Measurements from ENCODE around the gene KRT83. TPM values are rescaled to one million over a fixed set of nuclear protein-coding genes. Genes with fewer than 3 reads are reported as not detected.

Gene KRT83
- total and polyA plus RNA-seq, 2 donors (not counting 1 experiment from before 2014, with no cell fraction given) = not detected

DNA sequence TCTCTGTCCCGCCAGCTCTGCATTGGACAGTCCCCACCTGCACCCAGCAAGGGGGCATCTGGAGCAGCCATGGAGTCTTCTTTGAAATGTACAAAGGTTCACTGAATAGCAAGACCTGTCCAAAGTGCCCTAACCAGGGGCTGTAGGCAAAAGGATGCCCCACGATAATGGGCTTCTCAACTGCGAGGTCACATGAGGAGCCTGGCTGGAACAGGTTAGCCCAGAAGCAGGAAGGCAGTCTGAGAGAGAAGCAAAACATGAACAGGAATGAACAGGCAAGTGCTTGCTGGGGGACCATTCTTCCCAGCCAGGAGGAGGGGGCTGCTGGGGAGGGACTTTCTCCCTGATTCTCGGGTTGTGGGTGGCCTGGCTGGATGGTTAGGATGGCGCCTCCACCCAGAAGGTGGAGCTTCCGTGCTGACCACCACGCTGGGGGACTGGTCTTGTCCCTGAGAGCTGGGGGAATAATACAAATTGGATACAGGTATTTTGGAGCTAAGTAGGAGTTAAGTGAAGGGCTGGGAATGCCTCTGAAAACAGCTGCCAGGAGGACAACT, 39.0 kb upstream of the KRT83 start:
- Histone ChIP-seq H3K9me3 (ENCODE audit: control extremely low read depth in 1 of 3, control insufficient read depth in 2 of 3, insufficient read depth in 1 of 3, low read length in 2 of 3) (no peaks in the 10 kb centered on the region), H3K4me2 (replicated peaks; ENCODE audit: low read depth, low read length, poor library complexity, severe bottlenecking) (no peak overlapping the region), H3K36me3 (replicated peaks in 1 of 2; ENCODE audit: control extremely low read depth in 1 of 2, control insufficient read depth in 1 of 2, extremely low read depth in 1 of 2, insufficient read depth in 2 of 2, low read length in 1 of 2) (no peaks in the 10 kb centered on the region), H2AFZ (ENCODE audit: insufficient read depth, low read depth, low read length, poor library complexity, severe bottlenecking) (no peak overlapping the region), H3K4me1 (ENCODE audit: control insufficient read depth in 2 of 2, insufficient read depth in 2 of 2, low read length in 2 of 2) (peaks cover 20 to 21% of the 10 kb centered on the region in 2 donors), H4K20me1 (ENCODE audit: control insufficient read depth, insufficient read depth, low read length, poor library complexity, severe bottlenecking) (no peaks in the 10 kb centered on the region), H3K27me3 (replicated peaks in 1 of 4; ENCODE audit: control extremely low read depth in 1 of 4, control insufficient read depth in 3 of 4, insufficient read depth in 4 of 4, low read length in 3 of 4) (peaks cover 0 to 5% (median 0%) of the 10 kb centered on the region in 4 experiments), H3K27ac (ENCODE audit: low read length in 2 of 2) (no peak overlapping the region), H3K9ac (ENCODE audit: low read length) (no peak overlapping the region), H3K4me3 (ENCODE audit: control extremely low read depth in 1 of 5, extremely low read depth in 1 of 5, insufficient read depth in 1 of 5, low read depth in 2 of 5, low read length in 4 of 5) (no peak overlapping the region), H3K79me2 (ENCODE audit: control insufficient read depth, insufficient read depth, low read length) (no peaks in the 10 kb centered on the region)
- H3K4me3 Mint-ChIP-seq = no peak overlapping the region
- ATAC-seq (ENCODE audit: low read depth) (no peak), DNase-seq (no peak)
- CTCF ChIA-PET = no interaction called here
- H3K27me3 Mint-ChIP-seq = peaks cover 8% of the 10 kb centered on the region
- no peak overlapping the region for H3K27ac Mint-ChIP-seq
- intact Hi-C loops (cut with micrococcal nuclease) = no loop called here
- POLR2A ChIA-PET = no interaction called here
- H3K9me3 Mint-ChIP-seq (ENCODE audit: insufficient read depth) = no peaks in the 10 kb centered on the region
- 97% methylated on average over 6 of the region's 7 CpGs for WGBS (ENCODE audit: insufficient coverage)
- peaks cover 28% of the 10 kb centered on the region for H3K4me1 Mint-ChIP-seq
- TF ChIP-seq, protein P1, sequence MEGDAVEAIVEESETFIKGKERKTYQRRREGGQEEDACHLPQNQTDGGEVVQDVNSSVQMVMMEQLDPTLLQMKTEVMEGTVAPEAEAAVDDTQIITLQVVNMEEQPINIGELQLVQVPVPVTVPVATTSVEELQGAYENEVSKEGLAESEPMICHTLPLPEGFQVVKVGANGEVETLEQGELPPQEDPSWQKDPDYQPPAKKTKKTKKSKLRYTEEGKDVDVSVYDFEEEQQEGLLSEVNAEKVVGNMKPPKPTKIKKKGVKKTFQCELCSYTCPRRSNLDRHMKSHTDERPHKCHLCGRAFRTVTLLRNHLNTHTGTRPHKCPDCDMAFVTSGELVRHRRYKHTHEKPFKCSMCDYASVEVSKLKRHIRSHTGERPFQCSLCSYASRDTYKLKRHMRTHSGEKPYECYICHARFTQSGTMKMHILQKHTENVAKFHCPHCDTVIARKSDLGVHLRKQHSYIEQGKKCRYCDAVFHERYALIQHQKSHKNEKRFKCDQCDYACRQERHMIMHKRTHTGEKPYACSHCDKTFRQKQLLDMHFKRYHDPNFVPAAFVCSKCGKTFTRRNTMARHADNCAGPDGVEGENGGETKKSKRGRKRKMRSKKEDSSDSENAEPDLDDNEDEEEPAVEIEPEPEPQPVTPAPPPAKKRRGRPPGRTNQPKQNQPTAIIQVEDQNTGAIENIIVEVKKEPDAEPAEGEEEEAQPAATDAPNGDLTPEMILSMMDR (IDR thresholded peaks at IDR 0.05) = no peak
- TF ChIP-seq EZH2 (IDR thresholded peaks at IDR 0.05; ENCODE audit: borderline replicate concordance, insufficient read depth, low read depth, low read length, poor library complexity, severe bottlenecking) = no peak

DNA sequence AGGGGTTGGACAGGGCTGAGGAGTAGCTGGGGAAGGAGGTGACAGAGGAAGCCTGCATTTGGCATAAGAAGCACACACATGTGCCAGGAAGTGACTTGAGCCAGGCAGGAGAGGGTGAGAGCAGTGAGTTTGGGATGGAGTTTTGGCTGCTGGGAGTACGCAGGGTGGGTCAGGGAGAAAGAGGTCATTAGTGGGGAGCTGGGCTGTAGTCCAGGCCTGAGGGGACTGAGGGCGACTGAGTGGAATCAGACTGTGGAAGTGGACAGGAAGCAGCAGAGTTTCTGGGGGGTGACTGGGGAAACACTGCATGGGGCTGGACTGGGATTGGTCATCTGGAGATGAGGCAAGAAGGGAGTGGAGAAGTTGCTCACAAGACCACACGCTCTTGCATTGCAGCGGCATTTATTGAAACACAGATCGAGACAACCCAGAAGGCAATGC, 38.4 kb upstream of the KRT83 start:
- peak overlapping the region; percentile 5 for H3K27ac Mint-ChIP-seq
- H3K9ac ChIP-seq (ENCODE audit: low read length) = no peak overlapping the region
- 97% methylated on average over 5 of the region's 5 CpGs for WGBS (ENCODE audit: insufficient coverage)
- intact Hi-C loops (cut with micrococcal nuclease) = no loop called here
- peaks cover 20 to 21% of the 10 kb centered on the region in 2 donors for H3K4me1 ChIP-seq (ENCODE audit: control insufficient read depth in 2 of 2, insufficient read depth in 2 of 2, low read length in 2 of 2)
- H3K36me3 ChIP-seq (replicated peaks in 1 of 2; ENCODE audit: control extremely low read depth in 1 of 2, control insufficient read depth in 1 of 2, extremely low read depth in 1 of 2, insufficient read depth in 2 of 2, low read length in 1 of 2) = no peaks in the 10 kb centered on the region
- H4K20me1 ChIP-seq (ENCODE audit: control insufficient read depth, insufficient read depth, low read length, poor library complexity, severe bottlenecking) = no peaks in the 10 kb centered on the region
- ChIA-PET POLR2A (no interaction called here), CTCF (no interaction called here)
- no peak overlapping the region for H3K4me2 ChIP-seq (replicated peaks; ENCODE audit: low read depth, low read length, poor library complexity, severe bottlenecking)
- peaks cover 0 to 3% (median 0%) of the 10 kb centered on the region in 4 experiments for H3K27me3 ChIP-seq (replicated peaks in 1 of 4; ENCODE audit: control extremely low read depth in 1 of 4, control insufficient read depth in 3 of 4, insufficient read depth in 4 of 4, low read length in 3 of 4)
- peaks cover 12% of the 10 kb centered on the region for H3K27me3 Mint-ChIP-seq
- peaks cover 27% of the 10 kb centered on the region for H3K4me1 Mint-ChIP-seq
- no peaks in the 10 kb centered on the region for H3K9me3 ChIP-seq (ENCODE audit: control extremely low read depth in 1 of 3, control insufficient read depth in 2 of 3, insufficient read depth in 1 of 3, low read length in 2 of 3)
- TF ChIP-seq, protein P1 (IDR thresholded peaks at IDR 0.05) = no peak
- no peak for TF ChIP-seq EZH2 (IDR thresholded peaks at IDR 0.05; ENCODE audit: borderline replicate concordance, insufficient read depth, low read depth, low read length, poor library complexity, severe bottlenecking)
- no peaks in the 10 kb centered on the region for H3K9me3 Mint-ChIP-seq (ENCODE audit: insufficient read depth)
- no peak overlapping the region for H3K4me3 Mint-ChIP-seq
- DNase-seq (no peak), ATAC-seq (ENCODE audit: low read depth) (no peak)
- no peaks in the 10 kb centered on the region for H3K79me2 ChIP-seq (ENCODE audit: control insufficient read depth, insufficient read depth, low read length)
- H2AFZ ChIP-seq (ENCODE audit: insufficient read depth, low read depth, low read length, poor library complexity, severe bottlenecking) = no peak overlapping the region
- H3K4me3 ChIP-seq (ENCODE audit: control extremely low read depth in 1 of 5, extremely low read depth in 1 of 5, insufficient read depth in 1 of 5, low read depth in 2 of 5, low read length in 4 of 5) = no peak overlapping the region
- H3K27ac ChIP-seq (ENCODE audit: low read length in 2 of 2) = no peak overlapping the region
